Heart left ventricle (tissue), 13 donors: ENCODE results near the gene NME1.

Experiments
- POLR2A ChIP-seq, 2 donors: fragments of 450-650 bp; IDR thresholded peaks; one replicate each; pipeline ENCODE4 v1.6.1; 2017; ENCODE audit warnings: antibody characterized with exemption in 2 of 2, mild to moderate bottlenecking in 2 of 2, moderate library complexity in 2 of 2
- TF ChIP-seq, protein P1 (sequence below), 12 donors: fragments of 200-600 bp; sonication (generic) in 4 of 12; IDR thresholded peaks; one replicate each; pipeline versions ENCODE4 v1.5.0 to v1.8.0; 2018 to 2022; ENCODE audit warnings: antibody characterized with exemption in 12 of 12, mild to moderate bottlenecking in 5 of 12
- donor health status: ischemic (EF 13 %, LVEDD 7.1; RV severe dilation, severe dysfunction).
- donor health status: DM: no; HTN: yes; CAD: no.
- donor health status: DM: no; HTN: no; CAD: no.
- donor health status: ischemic (EF 25% LVEDD 6.9; RV normal size, moderate dysfunction).
- donor health status: ischemic (EF 25% LVEDD 5.7; RV mildly dilated, moderate dysfunction).
- donor health status: ischemic (EF 35%, LVEDD 5.7; RV mildly dilated, moderate dysfunction).
- donor health status: nonischemic (EF 11% LVEDD 7.7; RV severe dilation, severe dysfunction).
- donor health status: DM: yes; HTN: yes; CAD: no.
- donor health status: PGD.
- donor health status: ischemic (EF 29% LVEDD 5.4; RV normal size, mild dysfunction).
- donor health status: nonischemic (EF 23%, LVEDD 6.1; RV moderate dilation, normal function).

DNA sequence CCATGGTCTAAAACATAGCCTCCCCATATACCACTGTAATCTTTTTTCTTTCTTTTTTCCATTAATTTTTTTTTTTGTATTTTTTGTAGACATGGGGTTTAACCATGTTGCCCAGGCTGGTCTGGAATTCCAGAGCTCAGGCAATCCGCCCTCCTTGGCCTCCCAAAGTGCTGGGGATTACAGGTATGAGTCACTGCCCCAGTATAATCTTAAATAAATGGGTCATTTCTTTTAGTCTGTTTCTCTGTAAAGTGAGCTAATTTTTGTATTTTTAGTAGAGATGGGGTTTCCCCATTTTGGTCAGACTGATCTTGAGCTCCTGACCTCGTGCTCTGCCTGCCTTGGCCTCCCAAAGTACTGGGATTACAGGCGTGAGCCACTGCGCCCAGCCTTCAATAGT is 5.7 kb upstream of the NME1 start:
- TF ChIP-seq, protein P1, sequence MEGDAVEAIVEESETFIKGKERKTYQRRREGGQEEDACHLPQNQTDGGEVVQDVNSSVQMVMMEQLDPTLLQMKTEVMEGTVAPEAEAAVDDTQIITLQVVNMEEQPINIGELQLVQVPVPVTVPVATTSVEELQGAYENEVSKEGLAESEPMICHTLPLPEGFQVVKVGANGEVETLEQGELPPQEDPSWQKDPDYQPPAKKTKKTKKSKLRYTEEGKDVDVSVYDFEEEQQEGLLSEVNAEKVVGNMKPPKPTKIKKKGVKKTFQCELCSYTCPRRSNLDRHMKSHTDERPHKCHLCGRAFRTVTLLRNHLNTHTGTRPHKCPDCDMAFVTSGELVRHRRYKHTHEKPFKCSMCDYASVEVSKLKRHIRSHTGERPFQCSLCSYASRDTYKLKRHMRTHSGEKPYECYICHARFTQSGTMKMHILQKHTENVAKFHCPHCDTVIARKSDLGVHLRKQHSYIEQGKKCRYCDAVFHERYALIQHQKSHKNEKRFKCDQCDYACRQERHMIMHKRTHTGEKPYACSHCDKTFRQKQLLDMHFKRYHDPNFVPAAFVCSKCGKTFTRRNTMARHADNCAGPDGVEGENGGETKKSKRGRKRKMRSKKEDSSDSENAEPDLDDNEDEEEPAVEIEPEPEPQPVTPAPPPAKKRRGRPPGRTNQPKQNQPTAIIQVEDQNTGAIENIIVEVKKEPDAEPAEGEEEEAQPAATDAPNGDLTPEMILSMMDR (IDR thresholded peaks at IDR 0.05), result no peak
- TF ChIP-seq POLR2A (IDR thresholded peaks at IDR 0.05), result no peak
